BLaER1 (cell line): ENCODE measurements around the gene NUP93.
"Not testable (repeated sequence)": the region's sequence is repeated elsewhere in the genome, so short reads cannot be mapped to it uniquely, and the experiment has no call there.

ENCODE experiments used
- H3K27ac ChIP-seq: shearing (Covaris generic); formaldehyde crosslinking; 2 replicates; pipeline ENCODE4 v1.8.1; 2022
- H3K27me3 ChIP-seq: shearing (Covaris generic); formaldehyde crosslinking; 2 replicates; pipeline ENCODE4 v1.8.1; 2022
- H3K36me3 ChIP-seq: shearing (Covaris generic); formaldehyde crosslinking; 2 replicates; pipeline ENCODE4 v1.8.1; 2022
- H3K4me1 ChIP-seq: shearing (Covaris generic); formaldehyde crosslinking; 2 replicates; pipeline ENCODE4 v1.8.1; 2022
- H3K4me2 ChIP-seq: shearing (Covaris generic); formaldehyde crosslinking; 2 replicates; pipeline ENCODE4 v1.8.1; 2022
- H3K4me3 ChIP-seq: shearing (Covaris generic); formaldehyde crosslinking; 2 replicates; pipeline ENCODE4 v1.8.1; 2022
- H3K9ac ChIP-seq: shearing (Covaris generic); formaldehyde crosslinking; 2 replicates; pipeline ENCODE4 v1.8.1; 2022
- H3K9me3 ChIP-seq: shearing (Covaris generic); formaldehyde crosslinking; 2 replicates; pipeline ENCODE4 v1.8.1; 2022
- H4K20me1 ChIP-seq: shearing (Covaris generic); formaldehyde crosslinking; 2 replicates; pipeline ENCODE4 v1.8.1; 2022
- Cebpa-rat ChIP-seq: shearing (Covaris generic); IDR thresholded peaks from 2 replicates; pipeline ENCODE4 v1.8.1; 2022

Gene NUP93

GRCh38 chr16:56880176-56880575, 150.2 kb downstream of the NUP93 start:
- Histone ChIP-seq H3K36me3 (no peaks in the 10 kb centered on the region), H4K20me1 (no peaks in the 10 kb centered on the region), H3K27me3 (no peaks in the 10 kb centered on the region), H3K4me2 (no peak overlapping the region), H3K27ac (no peak overlapping the region), H3K9me3 (no peaks in the 10 kb centered on the region), H3K9ac (no peak overlapping the region), H3K4me1 (peaks cover 8% of the 10 kb centered on the region; the same call in 1 of the 2 replicates), H3K4me3 (no peak overlapping the region)
- no peak for TF ChIP-seq Cebpa-rat

- peaks cover 8% of the 10 kb centered on the region; the same call in 1 of the 2 replicates for H3K4me1 ChIP-seq
- H3K36me3 ChIP-seq: no peaks in the 10 kb centered on the region
- H3K9me3 ChIP-seq: no peaks in the 10 kb centered on the region
- no peaks in the 10 kb centered on the region for H3K27me3 ChIP-seq
- TF ChIP-seq Cebpa-rat: no peak
- no peak overlapping the region for H3K4me2 ChIP-seq
- H3K4me3 ChIP-seq: no peak overlapping the region
- no peaks in the 10 kb centered on the region for H4K20me1 ChIP-seq
- H3K9ac ChIP-seq: no peak overlapping the region
- H3K27ac ChIP-seq: no peak overlapping the region
Measured at GRCh38 chr16:56880685-56881084, 150.8 kb downstream of the NUP93 start.

- H3K4me3 ChIP-seq: no peak overlapping the region
- H3K9me3 ChIP-seq: no peaks in the 10 kb centered on the region
- no peak overlapping the region for H3K4me2 ChIP-seq
- no peaks in the 10 kb centered on the region for H3K4me1 ChIP-seq
- no peak overlapping the region for H3K27ac ChIP-seq
- H4K20me1 ChIP-seq: no peaks in the 10 kb centered on the region
- H3K36me3 ChIP-seq: no peaks in the 10 kb centered on the region
- H3K9ac ChIP-seq: no peak overlapping the region
- H3K27me3 ChIP-seq: no peaks in the 10 kb centered on the region
- no peak for TF ChIP-seq Cebpa-rat
Measured at GRCh38 chr16:56882077-56882800, 152.3 kb downstream of the NUP93 start.

- no peaks in the 10 kb centered on the region for H3K9me3 ChIP-seq
- no peak for TF ChIP-seq Cebpa-rat
- H3K27me3 ChIP-seq: no peaks in the 10 kb centered on the region
- H3K4me2 ChIP-seq: no peak overlapping the region
- no peak overlapping the region for H3K4me3 ChIP-seq
- no peaks in the 10 kb centered on the region for H3K36me3 ChIP-seq
- H4K20me1 ChIP-seq: no peaks in the 10 kb centered on the region
- no peak overlapping the region for H3K27ac ChIP-seq
- no peak overlapping the region for H3K9ac ChIP-seq
- H3K4me1 ChIP-seq: peaks cover 8% of the 10 kb centered on the region
Measured at GRCh38 chr16:56883586-56883985, 153.7 kb downstream of the NUP93 start.

GRCh38 chr16:56884026-56884582, 154.2 kb downstream of the NUP93 start:
- Histone ChIP-seq H3K4me3 (no peak overlapping the region), H3K27ac (no peak overlapping the region), H3K9ac (no peak overlapping the region), H4K20me1 (no peaks in the 10 kb centered on the region), H3K9me3 (no peaks in the 10 kb centered on the region), H3K27me3 (no peaks in the 10 kb centered on the region), H3K4me2 (no peak overlapping the region), H3K4me1 (peaks cover 13% of the 10 kb centered on the region), H3K36me3 (no peaks in the 10 kb centered on the region)
- no peak for TF ChIP-seq Cebpa-rat

GRCh38 chr16:56884929-56885328, 155.0 kb downstream of the NUP93 start:
- H3K36me3 ChIP-seq, H3K27me3 ChIP-seq, H3K4me2 ChIP-seq, H4K20me1 ChIP-seq, H3K9ac ChIP-seq, H3K9me3 ChIP-seq, H3K4me3 ChIP-seq, H3K27ac ChIP-seq: not testable (repeated sequence)
- H3K4me1 ChIP-seq: peaks cover 21% of the 10 kb centered on the region

GRCh38 chr16:56885446-56886162, 155.7 kb downstream of the NUP93 start:
- no peaks in the 10 kb centered on the region for H3K9me3 ChIP-seq
- no peak overlapping the region for H3K4me3 ChIP-seq
- no peak overlapping the region for H3K4me2 ChIP-seq
- peaks cover 22% of the 10 kb centered on the region for H3K4me1 ChIP-seq
- TF ChIP-seq Cebpa-rat: no peak
- no peaks in the 10 kb centered on the region for H3K36me3 ChIP-seq
- no peaks in the 10 kb centered on the region for H3K27me3 ChIP-seq
- no peaks in the 10 kb centered on the region for H4K20me1 ChIP-seq
- no peak overlapping the region for H3K27ac ChIP-seq
- H3K9ac ChIP-seq: no peak overlapping the region

- no peak overlapping the region for H3K9ac ChIP-seq
- no peaks in the 10 kb centered on the region for H4K20me1 ChIP-seq
- H3K27ac ChIP-seq: no peak overlapping the region
- peaks cover 22% of the 10 kb centered on the region for H3K4me1 ChIP-seq
- no peak overlapping the region for H3K4me3 ChIP-seq
- H3K27me3 ChIP-seq: no peaks in the 10 kb centered on the region
- no peak overlapping the region for H3K4me2 ChIP-seq
- no peaks in the 10 kb centered on the region for H3K9me3 ChIP-seq
- no peak for TF ChIP-seq Cebpa-rat
- H3K36me3 ChIP-seq: no peaks in the 10 kb centered on the region
Measured at GRCh38 chr16:56886296-56886695, 156.4 kb downstream of the NUP93 start.

GRCh38 chr16:56886826-56887225, 156.9 kb downstream of the NUP93 start:
- Histone ChIP-seq H4K20me1 (no peaks in the 10 kb centered on the region), H3K4me2 (no peak overlapping the region), H3K27ac (no peak overlapping the region), H3K9me3 (no peaks in the 10 kb centered on the region), H3K9ac (no peak overlapping the region), H3K4me3 (no peak overlapping the region), H3K36me3 (no peaks in the 10 kb centered on the region), H3K27me3 (no peaks in the 10 kb centered on the region), H3K4me1 (peaks cover 26% of the 10 kb centered on the region)
- TF ChIP-seq Cebpa-rat: no peak

- TF ChIP-seq Cebpa-rat: no peak
- no peak overlapping the region for H3K27ac ChIP-seq
- no peaks in the 10 kb centered on the region for H3K27me3 ChIP-seq
- H3K9ac ChIP-seq: no peak overlapping the region
- no peak overlapping the region for H3K4me3 ChIP-seq
- H3K36me3 ChIP-seq: no peaks in the 10 kb centered on the region
- H3K9me3 ChIP-seq: no peaks in the 10 kb centered on the region
- H4K20me1 ChIP-seq: no peaks in the 10 kb centered on the region
- H3K4me2 ChIP-seq: peak overlapping the region; percentile 55
- peaks cover 33% of the 10 kb centered on the region for H3K4me1 ChIP-seq
Measured at GRCh38 chr16:56888806-56889205, 158.9 kb downstream of the NUP93 start.
